H9 (cell line): ENCODE results near the gene NPHS1. TPM values are rescaled to one million over a fixed set of nuclear protein-coding genes. Genes with fewer than 3 reads are reported as not detected.

Experiments
- DNase-seq: peaks from one replicate; pipeline ENCODE4 v3.0.0-alpha.2; 2017
- H2AFZ ChIP-seq: one replicate; pipeline ENCODE4 v1.6.1; 2013; ENCODE audit warnings: mild to moderate bottlenecking, low read length, control low read depth, moderate library complexity
- H2AK5ac ChIP-seq: 2 replicates; pipeline ENCODE4 v1.6.1; 2013; ENCODE audit warnings: low read length, control low read depth, mixed read lengths; ENCODE audit not compliant: insufficient read length
- H2BK120ac ChIP-seq: one replicate; pipeline ENCODE4 v1.6.1; 2013; ENCODE audit warnings: low read depth, mild to moderate bottlenecking, low read length, control low read depth, inconsistent platforms; ENCODE audit not compliant: poor library complexity, severe bottlenecking
- H2BK12ac ChIP-seq: 2 replicates; pipeline ENCODE4 v1.6.1; 2013; ENCODE audit warnings: low read length, control low read depth, mixed read lengths, low read depth; ENCODE audit not compliant: insufficient read length
- H2BK15ac ChIP-seq: 2 replicates; pipeline ENCODE4 v1.6.1; 2013; ENCODE audit warnings: low read depth, low read length, control low read depth
- H2BK20ac ChIP-seq: one replicate; pipeline ENCODE4 v1.6.1; 2013; ENCODE audit warnings: low read depth, mild to moderate bottlenecking, low read length, control low read depth, inconsistent platforms; ENCODE audit not compliant: poor library complexity, severe bottlenecking
- H2BK5ac ChIP-seq: 2 replicates; pipeline ENCODE4 v1.6.1; 2013; ENCODE audit warnings: low read length, control low read depth, mixed read lengths; ENCODE audit not compliant: insufficient read length
- H3K14ac ChIP-seq: 2 replicates; pipeline ENCODE4 v1.6.1; 2013; ENCODE audit warnings: low read length, control low read depth; ENCODE audit not compliant: insufficient read depth
- H3K18ac ChIP-seq: 2 replicates; pipeline ENCODE4 v1.6.1; 2013; ENCODE audit warnings: low read depth, mild to moderate bottlenecking, mixed read lengths, low read length, control low read depth; ENCODE audit not compliant: insufficient read length
- H3K23ac ChIP-seq: 2 replicates; pipeline ENCODE4 v1.6.1; 2013; ENCODE audit warnings: low read length, control low read depth, mixed read lengths, low read depth; ENCODE audit not compliant: insufficient read length
- H3K23me2 ChIP-seq: 2 replicates; pipeline ENCODE4 v1.6.1; 2013; ENCODE audit warnings: low read depth, mild to moderate bottlenecking, mixed read lengths, low read length, control low read depth; ENCODE audit not compliant: insufficient read length, poor library complexity, severe bottlenecking
- H3K27ac ChIP-seq: 2 replicates; pipeline ENCODE4 v1.5.1; 2013; ENCODE audit warnings: low read length, control low read depth, mixed read lengths, low read depth; ENCODE audit not compliant: insufficient read length
- H3K27me3 ChIP-seq: 2 replicates; pipeline ENCODE4 v1.6.1; 2013; ENCODE audit warnings: low read length, control low read depth, inconsistent platforms; ENCODE audit not compliant: insufficient read depth
- H3K4ac ChIP-seq: 2 replicates; pipeline ENCODE4 v1.6.1; 2013; ENCODE audit warnings: low read depth, mild to moderate bottlenecking, control low read depth, inconsistent platforms, low read length, moderate library complexity
- H3K4me1 ChIP-seq: 2 replicates; pipeline ENCODE4 v1.6.1; 2013; ENCODE audit warnings: low read length, control low read depth, inconsistent platforms; ENCODE audit not compliant: insufficient read depth
- H3K4me2 ChIP-seq: 2 replicates; pipeline ENCODE4 v1.6.1; 2013; ENCODE audit warnings: low read length, control low read depth, mixed read lengths; ENCODE audit not compliant: insufficient read length, insufficient read depth
- H3K56ac ChIP-seq: 2 replicates; pipeline ENCODE4 v1.6.1; 2013; ENCODE audit warnings: low read depth, mild to moderate bottlenecking, mixed read lengths, low read length, control low read depth; ENCODE audit not compliant: insufficient read length
- H3K79me1 ChIP-seq: 2 replicates; pipeline ENCODE4 v1.6.1; 2013; ENCODE audit warnings: low read depth, mild to moderate bottlenecking, moderate library complexity, low read length, control low read depth, inconsistent platforms; ENCODE audit not compliant: insufficient read depth, poor library complexity, severe bottlenecking
- H3K79me2 ChIP-seq: 2 replicates; pipeline ENCODE4 v1.6.1; 2013; ENCODE audit warnings: low read length, control low read depth, inconsistent platforms; ENCODE audit not compliant: insufficient read depth
- H3K9ac ChIP-seq: 2 replicates; pipeline ENCODE4 v1.6.1; 2013; ENCODE audit warnings: low read length, control low read depth, mixed read lengths; ENCODE audit not compliant: insufficient read length; ENCODE audit errors: extremely low read depth
- H3K9me3 ChIP-seq: one replicate; pipeline ENCODE4 v1.6.1; 2013; ENCODE audit warnings: low read depth, low read length, inconsistent platforms; ENCODE audit not compliant: control insufficient read depth
- H3T11ph ChIP-seq: one replicate; pipeline ENCODE4 v1.6.1; 2013; ENCODE audit warnings: mild to moderate bottlenecking, low read length, control low read depth, inconsistent platforms
- H4K20me1 ChIP-seq: one replicate; pipeline ENCODE4 v1.6.1; 2013; ENCODE audit not compliant: control insufficient read depth, insufficient read length, insufficient read depth
- H4K5ac ChIP-seq: 2 replicates; pipeline ENCODE4 v1.6.1; 2013; ENCODE audit warnings: low read depth, mild to moderate bottlenecking, mixed read lengths, low read length, control low read depth; ENCODE audit not compliant: insufficient read length
- H4K8ac ChIP-seq: replicated peaks from 2 replicates; pipeline ENCODE4 v1.6.1; 2013; ENCODE audit warnings: low read length, control low read depth, mixed read lengths, low read depth; ENCODE audit not compliant: insufficient read length
- H4K91ac ChIP-seq: 2 replicates; pipeline ENCODE4 v1.6.1; 2013; ENCODE audit warnings: low read depth, mild to moderate bottlenecking, moderate library complexity, mixed read lengths, low read length, control low read depth; ENCODE audit not compliant: insufficient read length
- H3K27ac Mint-ChIP-seq, 3 experiments: 2 replicates in 2 of 3; 3 replicates in 1 of 3; pipeline ENCODE4 v1.8.0; 2020 to 2021; ENCODE audit warnings: mixed read lengths in 3 of 3, mild to moderate bottlenecking in 1 of 3, moderate library complexity in 1 of 3
- H3K27me3 Mint-ChIP-seq: 2 replicates; pipeline ENCODE4 v1.8.0; 2021; ENCODE audit warnings: low read depth, mild to moderate bottlenecking, moderate library complexity, mixed read lengths
- H3K36me3 Mint-ChIP-seq, 3 experiments: 2 replicates in 2 of 3; 3 replicates in 1 of 3; pipeline ENCODE4 v1.8.0; 2020 to 2021; ENCODE audit warnings: low read depth in 3 of 3, mixed read lengths in 3 of 3; ENCODE audit not compliant: insufficient read depth in 1 of 3
- H3K4me1 Mint-ChIP-seq, 2 experiments: 2 replicates each; pipeline ENCODE4 v1.8.0; 2020; ENCODE audit warnings: mixed read lengths in 2 of 2
- H3K4me3 Mint-ChIP-seq, 2 experiments: 2 replicates in 1 of 2; 3 replicates in 1 of 2; pipeline ENCODE4 v1.8.0; 2020 to 2021; ENCODE audit warnings: mild to moderate bottlenecking in 2 of 2, mixed read lengths in 2 of 2, moderate library complexity in 1 of 2
- H3K9me3 Mint-ChIP-seq, 2 experiments: 2 replicates in 1 of 2; 3 replicates in 1 of 2; pipeline ENCODE4 v1.8.0; 2020; ENCODE audit warnings: mild to moderate bottlenecking in 2 of 2, mixed read lengths in 2 of 2, moderate library complexity in 1 of 2
- WGBS: extraction: QIAGEN DNeasy Blood & Tissue Kit; methylation state at CpG from one replicate; pipeline ENCODE4 v1.1.7; 2013; ENCODE audit warnings: missing lambda C conversion rate, low lambda C conversion rate, mixed read lengths; ENCODE audit not compliant: insufficient read length; ENCODE audit errors: extremely low coverage; 5-methylcytosine and 5-hydroxymethylcytosine counted together
- total RNA-seq: library from RNA; stranded (reverse); gene quantifications from 2 replicates; pipeline ENCODE4 v1.2.1, GENCODE V29; 2021
- TF ChIP-seq, protein P1 (sequence below): fragments of 200-600 bp; sonication (generic); conservative IDR thresholded peaks from 3 replicates; pipeline ENCODE4 v1.8.0; 2021; ENCODE audit warnings: antibody characterized with exemption, mild to moderate bottlenecking

NPHS1 gene
- total RNA-seq, 1 experiment from 2014 or later = 0.83 TPM

DNA sequence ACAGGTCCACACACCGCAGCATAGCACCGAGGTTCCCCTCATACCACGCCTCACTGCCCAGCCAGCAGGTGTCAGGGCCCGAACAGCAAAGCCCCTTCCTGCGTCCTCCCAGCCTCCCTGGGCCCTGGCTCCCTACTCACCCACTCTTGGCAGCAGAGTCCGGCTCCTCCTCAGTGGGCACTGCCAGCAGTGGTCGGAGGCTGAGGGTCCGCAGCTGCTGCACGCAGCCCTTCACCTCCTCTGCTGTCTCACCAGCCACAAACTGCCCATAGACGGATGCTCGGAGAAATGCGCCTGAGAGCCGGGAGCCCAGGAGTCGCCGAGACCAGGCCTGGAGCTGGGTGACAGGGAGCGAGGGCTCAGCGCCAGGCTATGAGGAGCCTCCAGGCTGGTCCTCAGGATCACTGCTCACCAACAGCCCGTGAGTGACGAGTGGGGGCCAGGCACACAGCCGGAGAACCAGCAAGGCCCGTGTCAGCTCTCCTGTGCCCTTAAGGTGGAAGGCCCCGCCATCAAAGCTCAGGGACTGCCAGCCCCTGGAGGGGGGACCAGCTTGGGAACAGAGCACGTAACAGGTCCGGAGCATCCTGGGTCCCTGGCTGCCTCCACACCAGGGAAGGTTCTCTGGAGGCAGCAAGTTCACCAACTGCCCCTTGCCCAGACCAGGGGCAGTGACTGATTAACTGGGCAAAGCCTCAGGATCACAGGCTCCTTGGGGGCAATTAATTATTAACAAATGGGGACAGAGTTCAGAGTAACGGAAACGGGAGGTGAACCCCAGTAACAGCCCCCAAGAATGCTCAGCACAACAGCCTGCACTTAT, 39.9 kb downstream of the NPHS1 start, which contains the start of gene PRODH2:
PRODH2 (minus strand) TSS at position 626 of the 823 bp plus-strand sequence; CDS start at position 586, 40 bp downstream.
- Histone ChIP-seq H2AK5ac (no peak within 1 kb of the TSS), H3K27me3 (no peaks in the 10 kb centered on the region), H3K79me1 (no peaks in the 10 kb centered on the region), H3K79me2 (no peaks in the 10 kb centered on the region), H3K23me2 (no peaks in the 10 kb centered on the region), H3K56ac (no peak within 1 kb of the TSS), H3K23ac (no peak within 1 kb of the TSS), H2AFZ (no peak within 1 kb of the TSS), H2BK5ac (no peak within 1 kb of the TSS), H3K9me3 (no peaks in the 10 kb centered on the region), H2BK12ac (no peak within 1 kb of the TSS), H4K91ac (no peak within 1 kb of the TSS), H3K4me1 (no peaks in the 10 kb centered on the region; the same call in 1 of the 2 replicates), H3K9ac (no peak within 1 kb of the TSS), H3K4ac (no peak within 1 kb of the TSS), H3K4me2 (no peak within 1 kb of the TSS), H4K20me1 (no peaks in the 10 kb centered on the region), H3K27ac (no peak within 1 kb of the TSS), H2BK20ac (no peak within 1 kb of the TSS), H3K14ac (no peak within 1 kb of the TSS), H2BK15ac (no peak within 1 kb of the TSS), H2BK120ac (no peak within 1 kb of the TSS), H3T11ph (no peak within 1 kb of the TSS), H3K18ac (no peak within 1 kb of the TSS), H4K5ac (no peak within 1 kb of the TSS), H4K8ac (no peak within 1 kb of the TSS)
- H3K27ac Mint-ChIP-seq = no peak within 1 kb of the TSS
- no peak for DNase-seq
- H3K27me3 Mint-ChIP-seq = peaks cover 16% of the 10 kb centered on the region
- peaks cover 13 to 21% of the 10 kb centered on the region in 2 experiments for H3K4me1 Mint-ChIP-seq
- WGBS = no CpG with 5 or more reads among the region's 26 CpGs
- peaks cover 2 to 3% of the 10 kb centered on the region in 2 experiments; a peak in 2 of 5 replicates for H3K9me3 Mint-ChIP-seq
- TF ChIP-seq, protein P1, sequence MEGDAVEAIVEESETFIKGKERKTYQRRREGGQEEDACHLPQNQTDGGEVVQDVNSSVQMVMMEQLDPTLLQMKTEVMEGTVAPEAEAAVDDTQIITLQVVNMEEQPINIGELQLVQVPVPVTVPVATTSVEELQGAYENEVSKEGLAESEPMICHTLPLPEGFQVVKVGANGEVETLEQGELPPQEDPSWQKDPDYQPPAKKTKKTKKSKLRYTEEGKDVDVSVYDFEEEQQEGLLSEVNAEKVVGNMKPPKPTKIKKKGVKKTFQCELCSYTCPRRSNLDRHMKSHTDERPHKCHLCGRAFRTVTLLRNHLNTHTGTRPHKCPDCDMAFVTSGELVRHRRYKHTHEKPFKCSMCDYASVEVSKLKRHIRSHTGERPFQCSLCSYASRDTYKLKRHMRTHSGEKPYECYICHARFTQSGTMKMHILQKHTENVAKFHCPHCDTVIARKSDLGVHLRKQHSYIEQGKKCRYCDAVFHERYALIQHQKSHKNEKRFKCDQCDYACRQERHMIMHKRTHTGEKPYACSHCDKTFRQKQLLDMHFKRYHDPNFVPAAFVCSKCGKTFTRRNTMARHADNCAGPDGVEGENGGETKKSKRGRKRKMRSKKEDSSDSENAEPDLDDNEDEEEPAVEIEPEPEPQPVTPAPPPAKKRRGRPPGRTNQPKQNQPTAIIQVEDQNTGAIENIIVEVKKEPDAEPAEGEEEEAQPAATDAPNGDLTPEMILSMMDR = no peak
- H3K36me3 Mint-ChIP-seq = no peaks in the 10 kb centered on the region
- H3K4me3 Mint-ChIP-seq = no peak within 1 kb of the TSS
